KMS-11 (cell line): Measurements from ENCODE around the gene CD69.
A peak's percentile ranks its signal among the peaks of the same experiment; 100 is the strongest.

Experiments
- H2AFZ ChIP-seq: fragments of 200-600 bp; sonication (generic); 2 replicates; pipeline ENCODE4 v1.6.1; 2016; ENCODE audit warnings: antibody characterized with exemption, mixed run types, low read depth
- H3K27ac ChIP-seq: fragments of 200-600 bp; sonication (generic); 2 replicates; pipeline ENCODE4 v1.6.1; 2016; ENCODE audit warnings: mild to moderate bottlenecking, mixed run types
- H3K27me3 ChIP-seq: fragments of 200-600 bp; sonication (generic); 2 replicates; pipeline ENCODE4 v1.6.1; 2017; ENCODE audit warnings: mild to moderate bottlenecking, low read depth, mixed run types, moderate library complexity; ENCODE audit not compliant: insufficient read depth
- H3K36me3 ChIP-seq: fragments of 200-600 bp; sonication (generic); 2 replicates; pipeline ENCODE4 v1.6.1; 2017; ENCODE audit warnings: mild to moderate bottlenecking, mixed run types; ENCODE audit not compliant: insufficient read depth
- H3K4me1 ChIP-seq: fragments of 200-600 bp; sonication (generic); 2 replicates; pipeline ENCODE4 v1.6.1; 2016; ENCODE audit warnings: mild to moderate bottlenecking, low read depth, mixed run types; ENCODE audit not compliant: poor library complexity, severe bottlenecking
- H3K4me2 ChIP-seq: fragments of 200-600 bp; sonication (generic); 2 replicates; pipeline ENCODE4 v1.7.0; 2016; ENCODE audit warnings: mild to moderate bottlenecking, mixed run types
- H3K4me3 ChIP-seq: fragments of 200-600 bp; sonication (generic); IDR thresholded peaks from 2 replicates; pipeline ENCODE4 v1.6.1; 2017; ENCODE audit warnings: low read depth, low read length, mixed read lengths; ENCODE audit not compliant: insufficient read depth
- H3K79me2 ChIP-seq: fragments of 200-600 bp; sonication (generic); 2 replicates; pipeline ENCODE4 v1.6.1; 2016; ENCODE audit warnings: low read depth, mixed run types; ENCODE audit not compliant: insufficient read depth
- H3K9ac ChIP-seq: fragments of 200-600 bp; sonication (generic); 2 replicates; pipeline ENCODE4 v1.6.1; 2016; ENCODE audit warnings: mild to moderate bottlenecking, mixed run types
- H4K20me1 ChIP-seq: fragments of 200-600 bp; sonication (generic); 2 replicates; pipeline ENCODE4 v1.6.1; 2016; ENCODE audit warnings: mild to moderate bottlenecking, mixed run types; ENCODE audit not compliant: insufficient read depth
- TF ChIP-seq, protein P1 (sequence below): fragments of 200-600 bp; sonication (generic); conservative IDR thresholded peaks from 2 replicates; pipeline ENCODE4 v1.6.1; 2017; ENCODE audit warnings: low read depth, mild to moderate bottlenecking, antibody characterized with exemption, low read length, moderate library complexity, mixed read lengths

The CD69 gene

DNA sequence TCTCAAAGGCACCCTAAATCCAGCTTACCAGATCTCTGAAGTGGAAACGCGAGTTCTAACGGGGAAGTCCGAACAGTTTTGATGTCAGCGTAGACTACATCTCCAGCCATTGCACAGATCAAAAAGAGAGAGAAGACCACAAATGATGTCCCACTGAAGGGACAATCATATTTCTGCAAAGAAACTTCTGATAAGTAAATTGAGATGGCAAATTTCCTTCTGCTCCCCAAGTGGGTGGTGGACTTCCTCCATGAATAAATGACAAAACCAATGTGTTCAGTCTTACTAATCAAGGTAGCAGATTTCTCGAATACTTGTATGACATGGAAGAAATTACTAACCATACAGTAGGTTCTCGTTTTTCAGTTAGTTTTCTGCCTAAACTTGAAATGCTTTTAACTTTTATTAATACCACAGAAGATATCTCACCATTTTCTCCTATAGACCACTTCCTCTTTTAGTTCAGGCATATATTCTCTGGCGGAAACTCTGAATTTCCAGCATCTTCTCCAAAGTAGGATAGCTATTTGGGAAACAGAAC lies 27.7 kb downstream of the CD69 start, which contains the start of gene CLECL1:
Gene CLECL1 (minus strand): TSS at position 177 of the 541 bp plus-strand sequence.
- Histone ChIP-seq H3K4me1 (peaks cover 44% of the 10 kb centered on the region), H2AFZ (peak within 1 kb of the TSS; percentile 23; the same call in 1 of the 2 replicates), H3K27ac (peak within 1 kb of the TSS; percentile 8; the same call in 1 of the 2 replicates), H3K36me3 (no peaks in the 10 kb centered on the region), H3K79me2 (no peaks in the 10 kb centered on the region), H3K27me3 (no peaks in the 10 kb centered on the region), H3K4me3 (no peak within 1 kb of the TSS), H4K20me1 (no peaks in the 10 kb centered on the region), H3K9ac (no peak within 1 kb of the TSS), H3K4me2 (peak within 1 kb of the TSS; percentile 46; the same call in 1 of the 2 replicates)
- TF ChIP-seq, protein P1, sequence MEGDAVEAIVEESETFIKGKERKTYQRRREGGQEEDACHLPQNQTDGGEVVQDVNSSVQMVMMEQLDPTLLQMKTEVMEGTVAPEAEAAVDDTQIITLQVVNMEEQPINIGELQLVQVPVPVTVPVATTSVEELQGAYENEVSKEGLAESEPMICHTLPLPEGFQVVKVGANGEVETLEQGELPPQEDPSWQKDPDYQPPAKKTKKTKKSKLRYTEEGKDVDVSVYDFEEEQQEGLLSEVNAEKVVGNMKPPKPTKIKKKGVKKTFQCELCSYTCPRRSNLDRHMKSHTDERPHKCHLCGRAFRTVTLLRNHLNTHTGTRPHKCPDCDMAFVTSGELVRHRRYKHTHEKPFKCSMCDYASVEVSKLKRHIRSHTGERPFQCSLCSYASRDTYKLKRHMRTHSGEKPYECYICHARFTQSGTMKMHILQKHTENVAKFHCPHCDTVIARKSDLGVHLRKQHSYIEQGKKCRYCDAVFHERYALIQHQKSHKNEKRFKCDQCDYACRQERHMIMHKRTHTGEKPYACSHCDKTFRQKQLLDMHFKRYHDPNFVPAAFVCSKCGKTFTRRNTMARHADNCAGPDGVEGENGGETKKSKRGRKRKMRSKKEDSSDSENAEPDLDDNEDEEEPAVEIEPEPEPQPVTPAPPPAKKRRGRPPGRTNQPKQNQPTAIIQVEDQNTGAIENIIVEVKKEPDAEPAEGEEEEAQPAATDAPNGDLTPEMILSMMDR = no peak

DNA sequence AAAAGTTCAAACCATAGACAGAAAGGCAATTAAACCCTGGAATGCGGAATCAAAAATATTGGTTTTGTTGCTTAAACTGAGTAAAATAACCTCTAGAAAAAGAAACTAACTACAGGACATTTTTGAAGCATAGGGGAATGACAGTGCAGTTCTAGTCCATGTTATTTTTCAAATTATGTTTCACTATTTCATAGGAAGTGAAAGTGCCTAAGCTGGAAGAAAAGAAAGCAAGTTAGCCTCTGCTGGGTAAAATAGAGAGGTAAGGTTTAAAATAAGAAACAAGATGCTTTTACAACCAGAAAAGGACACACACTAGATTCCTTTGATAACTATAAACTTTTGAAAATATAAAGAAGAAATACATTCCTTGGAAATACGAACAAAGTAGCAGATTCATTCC lies 28.9 kb downstream of the CD69 start:
- H3K79me2 ChIP-seq = no peaks in the 10 kb centered on the region
- no peak overlapping the region for H3K4me3 ChIP-seq
- H3K4me2 ChIP-seq = peak overlapping the region; percentile 46; the same call in 1 of the 2 replicates
- H3K4me1 ChIP-seq = peaks cover 32% of the 10 kb centered on the region
- no peaks in the 10 kb centered on the region for H3K36me3 ChIP-seq
- peak overlapping the region; percentile 23; the same call in 1 of the 2 replicates for H2AFZ ChIP-seq
- TF ChIP-seq, protein P1 = no peak
- H3K9ac ChIP-seq = 0 out of 2 replicates have a peak overlapping the region, but pooled peaks have one; percentile 0
- H3K27me3 ChIP-seq = no peaks in the 10 kb centered on the region
- peak overlapping the region; percentile 8; the same call in 1 of the 2 replicates for H3K27ac ChIP-seq
- no peaks in the 10 kb centered on the region for H4K20me1 ChIP-seq

DNA sequence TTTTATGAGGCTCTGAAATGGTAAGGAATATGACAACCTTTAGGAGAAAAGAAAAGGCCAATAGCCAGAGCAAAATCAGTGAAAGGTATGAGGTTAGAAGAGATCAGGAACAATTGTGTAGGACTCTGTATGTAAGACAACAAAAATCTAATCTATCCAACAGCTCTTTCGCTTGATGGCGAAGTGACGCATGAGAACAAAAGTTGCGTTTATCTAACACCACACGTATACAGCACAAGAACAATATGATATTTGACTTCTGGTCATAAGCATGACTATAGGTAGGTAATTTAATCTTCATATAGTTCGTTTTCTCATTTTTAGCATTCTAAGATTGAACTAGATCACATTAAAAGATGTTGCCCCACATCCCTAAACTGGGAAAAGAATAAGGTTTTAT lies 29.3 kb downstream of the CD69 start:
- H3K9ac ChIP-seq = 0 out of 2 replicates have a peak overlapping the region, but pooled peaks have one; percentile 0
- no peak overlapping the region for H3K4me3 ChIP-seq
- peaks cover 30% of the 10 kb centered on the region for H3K4me1 ChIP-seq
- peak overlapping the region; percentile 46; the same call in 1 of the 2 replicates for H3K4me2 ChIP-seq
- no peaks in the 10 kb centered on the region for H3K79me2 ChIP-seq
- no peaks in the 10 kb centered on the region for H4K20me1 ChIP-seq
- H2AFZ ChIP-seq = peak overlapping the region; percentile 23; the same call in 1 of the 2 replicates
- no peaks in the 10 kb centered on the region for H3K36me3 ChIP-seq
- H3K27me3 ChIP-seq = no peaks in the 10 kb centered on the region
- TF ChIP-seq, protein P1 = no peak
- peak overlapping the region; percentile 8; the same call in 1 of the 2 replicates for H3K27ac ChIP-seq

DNA sequence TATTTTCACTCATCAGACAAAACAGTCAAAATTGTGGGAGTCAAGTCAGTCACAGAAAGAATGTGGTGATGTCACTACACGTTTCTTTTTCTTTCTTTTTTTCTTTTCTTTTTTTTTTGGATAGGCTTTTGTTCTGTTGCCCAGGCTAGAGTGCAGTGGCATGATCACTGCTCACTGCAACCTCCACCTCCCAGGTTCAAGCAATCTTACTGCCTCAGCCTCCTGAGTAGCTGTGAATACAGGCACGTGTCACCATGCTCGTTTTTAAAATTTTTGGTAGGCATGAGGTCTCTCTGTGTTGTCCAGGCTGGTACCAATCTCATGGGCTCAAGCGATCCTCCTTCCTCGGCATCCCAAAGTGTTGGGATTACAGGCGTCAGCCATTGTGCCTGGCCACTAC lies 30.1 kb downstream of the CD69 start:
- no peaks in the 10 kb centered on the region for H3K36me3 ChIP-seq
- TF ChIP-seq, protein P1 = no peak
- no peaks in the 10 kb centered on the region for H3K27me3 ChIP-seq
- no peaks in the 10 kb centered on the region for H4K20me1 ChIP-seq
- no peak overlapping the region for H3K4me3 ChIP-seq
- no peak overlapping the region for H3K27ac ChIP-seq
- peaks cover 30% of the 10 kb centered on the region for H3K4me1 ChIP-seq
- no peak overlapping the region for H2AFZ ChIP-seq
- H3K4me2 ChIP-seq = no peak overlapping the region
- H3K79me2 ChIP-seq = no peaks in the 10 kb centered on the region
- no peak overlapping the region for H3K9ac ChIP-seq
